Naive thymus-derived CD4-positive, alpha-beta T cell (primary cell): Measurements from ENCODE around the gene RUFY2. TPM values are rescaled to one million over a fixed set of nuclear protein-coding genes. Genes with fewer than 3 reads are reported as not detected.

ENCODE experiments used
- ATAC-seq: fragments of 150-1000 bp; cut with Tn5 transposase; 2 replicates; pipeline ENCODE4 v1.10.0; 2021; ENCODE audit warnings: mild to moderate bottlenecking, moderate library complexity
- CTCF ChIA-PET: fragments of 350-600 bp; sonication (Branson Sonifier 250); formaldehyde crosslinking; loops from one replicate; lab custom pipeline; 2021; ENCODE audit warnings: antibody characterized with exemption; lab: Charles Lee
- POLR2A ChIA-PET: fragments of 350-600 bp; sonication (Branson Sonifier 250); formaldehyde crosslinking; loops from one replicate; lab custom pipeline; 2021; ENCODE audit warnings: antibody characterized with exemption, inconsistent platforms; lab: Charles Lee
- DNase-seq, 9 donors: peaks; one replicate each; pipeline versions ENCODE4 v3.0.0 to v3.0.0-alpha.2; 2020 to 2022; ENCODE audit warnings: mixed read lengths in 1 of 9
- H3K27ac ChIP-seq: one replicate; pipeline ENCODE4 v1.7.0; 2013; ENCODE audit warnings: mild to moderate bottlenecking, low read depth, low read length, moderate library complexity
- H3K27me3 ChIP-seq, 2 donors: one replicate each; pipeline ENCODE4 v1.7.0; 2013; ENCODE audit warnings: low read length in 2 of 2, mild to moderate bottlenecking in 2 of 2, moderate library complexity in 2 of 2; ENCODE audit not compliant: control insufficient read depth in 2 of 2, insufficient read depth in 2 of 2
- H3K36me3 ChIP-seq, 3 experiments: 1 replicate in 2 of 3; 2 replicates in 1 of 3; pipeline ENCODE4 v1.7.0; 2013; ENCODE audit warnings: low read length in 3 of 3, mild to moderate bottlenecking in 3 of 3, moderate library complexity in 1 of 3; ENCODE audit not compliant: insufficient read depth in 3 of 3, control insufficient read depth in 2 of 3
- H3K4me1 ChIP-seq, 2 donors: one replicate each; pipeline ENCODE4 v1.7.0; 2013; ENCODE audit warnings: low read length in 2 of 2, mild to moderate bottlenecking in 2 of 2, moderate library complexity in 1 of 2; ENCODE audit not compliant: control insufficient read depth in 2 of 2, insufficient read depth in 2 of 2
- H3K4me3 ChIP-seq: 2 replicates; pipeline ENCODE4 v1.7.0; 2013; ENCODE audit warnings: mild to moderate bottlenecking, low read length
- H3K9me3 ChIP-seq, 3 experiments: 1 replicate in 2 of 3; 2 replicates in 1 of 3; pipeline ENCODE4 v1.7.0; 2013; ENCODE audit warnings: low read length in 3 of 3; ENCODE audit not compliant: control insufficient read depth in 2 of 3
- H3K27ac Mint-ChIP-seq, 9 donors: one replicate each; pipeline ENCODE4 v1.8.0; 2020 to 2022; ENCODE audit warnings: mixed read lengths in 9 of 9, mild to moderate bottlenecking in 8 of 9, moderate library complexity in 5 of 9, inconsistent platforms in 2 of 9
- H3K27me3 Mint-ChIP-seq, 5 donors: one replicate each; pipeline ENCODE4 v1.8.0; 2021 to 2022; ENCODE audit warnings: mixed read lengths in 5 of 5, mild to moderate bottlenecking in 1 of 5
- H3K36me3 Mint-ChIP-seq, 5 donors: one replicate each; pipeline ENCODE4 v1.8.0; 2020 to 2022; ENCODE audit warnings: mixed read lengths in 5 of 5, mild to moderate bottlenecking in 3 of 5, inconsistent platforms in 1 of 5
- H3K4me1 Mint-ChIP-seq, 7 donors: one replicate each; pipeline ENCODE4 v1.8.0; 2020 to 2022; ENCODE audit warnings: mixed read lengths in 7 of 7, mild to moderate bottlenecking in 3 of 7, inconsistent platforms in 1 of 7
- H3K4me3 Mint-ChIP-seq, 10 donors: one replicate each; pipeline ENCODE4 v1.8.0; 2020 to 2022; ENCODE audit warnings: mild to moderate bottlenecking in 10 of 10, mixed read lengths in 10 of 10, moderate library complexity in 6 of 10, inconsistent platforms in 2 of 10
- H3K9me3 Mint-ChIP-seq, 11 donors: one replicate each; pipeline ENCODE4 v1.8.0; 2020 to 2022; ENCODE audit warnings: mixed read lengths in 11 of 11, mild to moderate bottlenecking in 4 of 11, inconsistent platforms in 1 of 11, moderate library complexity in 1 of 11
- intact Hi-C, 2 donors: fragments of 100-400 bp; cut with micrococcal nuclease; formaldehyde crosslinking; loops; one replicate each; pipeline ENCODE4 v1.15.1; 2023
- polyA plus RNA-seq, 2 donors: library from polyadenylated mRNA; unstranded; fragments of 300-500 nt; fragmentation: Illumina TruSeq; gene quantifications; one replicate each; pipeline ENCODE4 v1.2.3, GENCODE V29; 2021
- total RNA-seq, 6 experiments: library from RNA in 5 of 6; stranded (reverse) in 5 of 6; gene quantifications; 1 replicate in 5 of 6; 2 replicates in 1 of 6; pipeline ENCODE4 v1.2.3 and lab custom pipeline; 2021 to 2026

The RUFY2 gene
- total and polyA plus RNA-seq, 7 experiments from 2014 or later, result 6.1 to 24.7 (median 17.2) TPM

GRCh38 chr10:68296843-68297663, 110.0 kb downstream of the RUFY2 start:
- Mint-ChIP-seq H3K27ac (no peak overlapping the region), H3K27me3 (no peaks in the 10 kb centered on the region), H3K4me1 (peaks cover 0 to 1% (median 0%) of the 10 kb centered on the region in 7 donors), H3K4me3 (no peak overlapping the region), H3K36me3 (peaks cover 0 to 5% (median 0%) of the 10 kb centered on the region in 5 donors), H3K9me3 (no peaks in the 10 kb centered on the region)
- H3K36me3 ChIP-seq, result no peaks in the 10 kb centered on the region
- H3K27me3 ChIP-seq, result no peaks in the 10 kb centered on the region
- ChIA-PET POLR2A (no interaction called here), CTCF (interaction anchor here (0.7 kb wide), 1 partner anchor 8 kb away, joined by 3 read pairs; no protein-coding TSS in a partner anchor)
- no peak for ATAC-seq
- DNase-seq, result no peak
- no peak overlapping the region for H3K4me3 ChIP-seq
- no peaks in the 10 kb centered on the region for H3K9me3 ChIP-seq
- H3K27ac ChIP-seq, result no peak overlapping the region
- intact Hi-C loops, result no loop called here
- H3K4me1 ChIP-seq, result no peaks in the 10 kb centered on the region

Other genes with a start within 250 kb of the RUFY2 start
- gene ATOH7, start 175.2 kb downstream of the RUFY2 start, total RNA-seq, result not detected
- not detected for gene ATOH7, start 175.2 kb downstream of the RUFY2 start, polyA plus RNA-seq
- gene HNRNPH3, start 75.2 kb downstream of the RUFY2 start, total RNA-seq, result 100 to 1,000 TPM; 125 to 190 (median 156) TPM
- gene HNRNPH3, start 75.2 kb downstream of the RUFY2 start, polyA plus RNA-seq, result 100 to 1,000 TPM; 148 to 182 TPM
- 1 to 10 TPM; 1.3 to 3.5 (median 1.9) TPM for gene PBLD, start 74.3 kb downstream of the RUFY2 start, total RNA-seq
- gene PBLD, start 74.3 kb downstream of the RUFY2 start, polyA plus RNA-seq, result 1 to 10 TPM in 1 of 2 donors, under 1 TPM in 1; 0.72 to 1.3 TPM
- gene DNA2, start 64.7 kb upstream of the RUFY2 start, total RNA-seq, result 10 to 100 TPM in 1 of 5 experiments, 1 to 10 TPM in 4; 3.8 to 40.2 (median 6.3) TPM
- under 1 TPM; 0.40 to 0.43 TPM for gene DNA2, start 64.7 kb upstream of the RUFY2 start, polyA plus RNA-seq
- gene SLC25A16, start 120.2 kb upstream of the RUFY2 start, total RNA-seq, result 10 to 100 TPM; 19.1 to 28.3 (median 26.5) TPM
- gene SLC25A16, start 120.2 kb upstream of the RUFY2 start, polyA plus RNA-seq, result 1 to 10 TPM; 3.5 to 6.9 TPM
- gene TET1, start 153.1 kb upstream of the RUFY2 start, total RNA-seq, result 1 to 10 TPM; 2.5 to 3.0 (median 2.9) TPM
- gene TET1, start 153.1 kb upstream of the RUFY2 start, polyA plus RNA-seq, result 1 to 10 TPM; 1.4 to 1.6 TPM